ENCODE data around the gene MYT1. TPM values are rescaled to one million over a fixed set of nuclear protein-coding genes. Genes with fewer than 3 reads are reported as not detected.

Gene MYT1
- total and polyA plus RNA-seq, 2 of the 13 experiments (the other 11 are each of a cell fraction or from before 2014, with no cell fraction given) = 0.58 to 2.5 TPM

DNA sequence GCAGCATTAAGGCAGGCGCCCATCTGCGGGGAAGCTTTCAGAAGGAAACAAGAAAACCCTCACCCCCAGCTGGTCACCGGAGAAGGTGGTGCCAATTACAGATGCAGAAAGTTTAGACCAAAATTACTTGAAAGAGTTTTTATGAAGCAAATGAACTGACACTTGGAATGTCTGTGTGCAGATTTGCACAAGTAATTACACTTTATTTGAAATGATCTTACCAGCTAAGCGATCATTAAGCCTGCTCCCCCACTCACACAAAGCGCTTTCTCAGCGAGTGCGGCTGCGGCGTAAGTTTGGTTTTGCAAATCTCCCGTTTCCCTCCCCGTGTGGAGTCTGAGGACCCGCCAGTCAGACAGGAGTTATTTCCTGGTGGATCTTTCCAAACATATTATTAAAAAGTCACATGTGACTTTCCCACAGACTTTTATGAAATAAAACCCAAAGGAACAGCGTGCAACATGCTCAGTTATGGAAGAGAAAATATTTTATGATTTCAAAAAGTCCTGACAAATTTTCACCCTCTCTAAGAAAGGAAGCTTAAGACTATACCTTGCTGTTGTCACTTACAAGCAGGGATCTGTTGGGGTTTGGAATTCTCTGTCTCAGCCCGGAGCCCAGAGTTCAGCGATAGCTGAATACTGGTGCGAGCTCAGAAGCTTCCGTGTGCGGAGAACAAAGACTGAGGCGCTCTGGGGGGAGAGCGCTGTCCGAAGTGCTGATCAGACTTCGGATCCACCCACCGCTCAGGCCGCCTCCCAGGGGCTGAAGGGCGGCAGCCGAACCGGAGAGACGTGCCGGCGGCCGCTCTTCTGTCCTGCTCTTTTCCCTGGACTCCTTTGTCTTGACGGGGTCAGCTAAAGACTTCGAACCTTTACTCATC, 2.7 kb upstream of the MYT1 start (continued):
- TF ChIP-seq, protein P1, sequence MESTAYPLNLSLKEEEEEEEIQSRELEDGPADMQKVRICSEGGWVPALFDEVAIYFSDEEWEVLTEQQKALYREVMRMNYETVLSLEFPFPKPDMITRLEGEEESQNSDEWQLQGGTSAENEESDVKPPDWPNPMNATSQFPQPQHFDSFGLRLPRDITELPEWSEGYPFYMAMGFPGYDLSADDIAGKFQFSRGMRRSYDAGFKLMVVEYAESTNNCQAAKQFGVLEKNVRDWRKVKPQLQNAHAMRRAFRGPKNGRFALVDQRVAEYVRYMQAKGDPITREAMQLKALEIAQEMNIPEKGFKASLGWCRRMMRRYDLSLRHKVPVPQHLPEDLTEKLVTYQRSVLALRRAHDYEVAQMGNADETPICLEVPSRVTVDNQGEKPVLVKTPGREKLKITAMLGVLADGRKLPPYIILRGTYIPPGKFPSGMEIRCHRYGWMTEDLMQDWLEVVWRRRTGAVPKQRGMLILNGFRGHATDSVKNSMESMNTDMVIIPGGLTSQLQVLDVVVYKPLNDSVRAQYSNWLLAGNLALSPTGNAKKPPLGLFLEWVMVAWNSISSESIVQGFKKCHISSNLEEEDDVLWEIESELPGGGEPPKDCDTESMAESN (CRISPR knock-in tag; conservative IDR thresholded peaks at IDR 0.05) = peak; percentile 98
- TF ChIP-seq HOMEZ (CRISPR knock-in tag; IDR thresholded peaks at IDR 0.05; ENCODE audit: low read depth) (peak; percentile 86), TRIM24 (CRISPR knock-in tag; IDR thresholded peaks at IDR 0.05) (no peak), ZFYVE20 (CRISPR knock-in tag; IDR thresholded peaks at IDR 0.05; ENCODE audit: borderline replicate concordance, low read depth) (peak; percentile 82; the same call in 1 of the 2 replicates), ZFP90 (CRISPR knock-in tag; IDR thresholded peaks at IDR 0.05; ENCODE audit: borderline replicate concordance) (peak; percentile 95), YEATS2 (CRISPR knock-in tag; IDR thresholded peaks at IDR 0.05; ENCODE audit: borderline replicate concordance) (peak; percentile 83), DMAP1 (CRISPR knock-in tag; IDR thresholded peaks at IDR 0.05) (no peak), TIGD3 (CRISPR knock-in tag; IDR thresholded peaks at IDR 0.05; ENCODE audit: borderline replicate concordance) (no peak; the same call in 1 of the 2 replicates), SRSF1 (optimal IDR thresholded peaks at IDR 0.05; ENCODE audit: low read depth, low read length) (no peak), NR2C2 (CRISPR knock-in tag; IDR thresholded peaks at IDR 0.05; ENCODE audit: borderline replicate concordance) (no peak), JARID2 (CRISPR knock-in tag; IDR thresholded peaks at IDR 0.05; ENCODE audit: insufficient replicate concordance) (peak; percentile 97), SRF (IDR thresholded peaks at IDR 0.05; ENCODE audit: low read depth, low read length) (no peak), MAFG (CRISPR knock-in tag; IDR thresholded peaks at IDR 0.05) (no peak), KLF13 (CRISPR knock-in tag; IDR thresholded peaks at IDR 0.05) (no peak), ZNF234 (CRISPR knock-in tag; conservative IDR thresholded peaks at IDR 0.05) (peak; percentile 84; the same call in 1 of the 2 replicates), RARA (CRISPR knock-in tag; IDR thresholded peaks at IDR 0.05) (peak; percentile 85), ZSCAN22 (CRISPR knock-in tag; IDR thresholded peaks at IDR 0.05) (no peak; the same call in 1 of the 2 replicates), DR1 (CRISPR knock-in tag; IDR thresholded peaks at IDR 0.05) (no peak)
- TF ChIP-seq, protein P2, sequence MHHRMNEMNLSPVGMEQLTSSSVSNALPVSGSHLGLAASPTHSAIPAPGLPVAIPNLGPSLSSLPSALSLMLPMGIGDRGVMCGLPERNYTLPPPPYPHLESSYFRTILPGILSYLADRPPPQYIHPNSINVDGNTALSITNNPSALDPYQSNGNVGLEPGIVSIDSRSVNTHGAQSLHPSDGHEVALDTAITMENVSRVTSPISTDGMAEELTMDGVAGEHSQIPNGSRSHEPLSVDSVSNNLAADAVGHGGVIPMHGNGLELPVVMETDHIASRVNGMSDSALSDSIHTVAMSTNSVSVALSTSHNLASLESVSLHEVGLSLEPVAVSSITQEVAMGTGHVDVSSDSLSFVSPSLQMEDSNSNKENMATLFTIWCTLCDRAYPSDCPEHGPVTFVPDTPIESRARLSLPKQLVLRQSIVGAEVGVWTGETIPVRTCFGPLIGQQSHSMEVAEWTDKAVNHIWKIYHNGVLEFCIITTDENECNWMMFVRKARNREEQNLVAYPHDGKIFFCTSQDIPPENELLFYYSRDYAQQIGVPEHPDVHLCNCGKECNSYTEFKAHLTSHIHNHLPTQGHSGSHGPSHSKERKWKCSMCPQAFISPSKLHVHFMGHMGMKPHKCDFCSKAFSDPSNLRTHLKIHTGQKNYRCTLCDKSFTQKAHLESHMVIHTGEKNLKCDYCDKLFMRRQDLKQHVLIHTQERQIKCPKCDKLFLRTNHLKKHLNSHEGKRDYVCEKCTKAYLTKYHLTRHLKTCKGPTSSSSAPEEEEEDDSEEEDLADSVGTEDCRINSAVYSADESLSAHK (CRISPR knock-in tag; IDR thresholded peaks at IDR 0.05; ENCODE audit: borderline replicate concordance) = peak; percentile 95
- TF ChIP-seq, protein P3, sequence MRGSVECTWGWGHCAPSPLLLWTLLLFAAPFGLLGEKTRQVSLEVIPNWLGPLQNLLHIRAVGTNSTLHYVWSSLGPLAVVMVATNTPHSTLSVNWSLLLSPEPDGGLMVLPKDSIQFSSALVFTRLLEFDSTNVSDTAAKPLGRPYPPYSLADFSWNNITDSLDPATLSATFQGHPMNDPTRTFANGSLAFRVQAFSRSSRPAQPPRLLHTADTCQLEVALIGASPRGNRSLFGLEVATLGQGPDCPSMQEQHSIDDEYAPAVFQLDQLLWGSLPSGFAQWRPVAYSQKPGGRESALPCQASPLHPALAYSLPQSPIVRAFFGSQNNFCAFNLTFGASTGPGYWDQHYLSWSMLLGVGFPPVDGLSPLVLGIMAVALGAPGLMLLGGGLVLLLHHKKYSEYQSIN (CRISPR knock-in tag; IDR thresholded peaks at IDR 0.05; ENCODE audit: borderline replicate concordance) = no peak

All from HepG2 (cell line).